ENCODE results near the gene TSPYL4.

The TSPYL4 gene

GRCh38 chr6:116221067-116221466 is 32.8 kb downstream of the TSPYL4 start:
- Histone ChIP-seq H3K27me3 (ENCODE audit: low read length) (no peaks in the 10 kb centered on the region), H3F3A (ENCODE audit: insufficient read depth) (peaks cover 14% of the 10 kb centered on the region; the same call in 1 of the 2 replicates), H3K27ac (ENCODE audit: low read depth, low read length) (no peak overlapping the region), H3K36me3 (ENCODE audit: low read length) (no peaks in the 10 kb centered on the region), H3K4me2 (ENCODE audit: low read depth, low read length, poor library complexity, severe bottlenecking) (no peak overlapping the region), H4K20me1 (ENCODE audit: low read depth, low read length) (no peaks in the 10 kb centered on the region), H3K9ac (ENCODE audit: low read length) (no peak overlapping the region), H3K9me3 (ENCODE audit: insufficient read depth, low read length) (no peaks in the 10 kb centered on the region), H2AFZ (ENCODE audit: low read depth, low read length, severe bottlenecking) (no peak overlapping the region), H3K79me2 (ENCODE audit: insufficient read depth, low read length) (no peaks in the 10 kb centered on the region), H3K9me2 (replicated peaks; ENCODE audit: insufficient read depth, low read length) (no peaks in the 10 kb centered on the region), H3K4me3 (ENCODE audit: insufficient read depth, low read length, poor library complexity, severe bottlenecking) (no peak overlapping the region)
- no peak for TF ChIP-seq EZH2phosphoT487 (conservative IDR thresholded peaks at IDR 0.05; ENCODE audit: low read length)
- no peak for TF ChIP-seq CTCF (IDR thresholded peaks at IDR 0.05; ENCODE audit: insufficient read depth, low read length, poor library complexity, severe bottlenecking)

GRCh38 chr6:116218866-116219265 is 35.0 kb downstream of the TSPYL4 start:
- Histone ChIP-seq H3K27ac (ENCODE audit: low read depth, low read length) (no peak overlapping the region), H3K27me3 (ENCODE audit: low read length) (no peaks in the 10 kb centered on the region), H3K4me2 (ENCODE audit: low read depth, low read length, poor library complexity, severe bottlenecking) (no peak overlapping the region), H3K4me3 (ENCODE audit: insufficient read depth, low read length, poor library complexity, severe bottlenecking) (no peak overlapping the region), H4K20me1 (ENCODE audit: low read depth, low read length) (no peaks in the 10 kb centered on the region), H3F3A (ENCODE audit: insufficient read depth) (peaks cover 14% of the 10 kb centered on the region; the same call in 1 of the 2 replicates), H3K36me3 (ENCODE audit: low read length) (no peaks in the 10 kb centered on the region), H3K79me2 (ENCODE audit: insufficient read depth, low read length) (no peaks in the 10 kb centered on the region), H2AFZ (ENCODE audit: low read depth, low read length, severe bottlenecking) (no peak overlapping the region), H3K9me2 (replicated peaks; ENCODE audit: insufficient read depth, low read length) (no peaks in the 10 kb centered on the region), H3K9me3 (ENCODE audit: insufficient read depth, low read length) (no peaks in the 10 kb centered on the region), H3K9ac (ENCODE audit: low read length) (no peak overlapping the region)
- TF ChIP-seq EZH2phosphoT487 (conservative IDR thresholded peaks at IDR 0.05; ENCODE audit: low read length) (no peak), CTCF (IDR thresholded peaks at IDR 0.05; ENCODE audit: insufficient read depth, low read length, poor library complexity, severe bottlenecking) (no peak)

GRCh38 chr6:116218172-116218633 is 35.7 kb downstream of the TSPYL4 start:
- Histone ChIP-seq H4K20me1 (ENCODE audit: low read depth, low read length) (no peaks in the 10 kb centered on the region), H3F3A (ENCODE audit: insufficient read depth) (peaks cover 14% of the 10 kb centered on the region; the same call in 1 of the 2 replicates), H3K9me3 (ENCODE audit: insufficient read depth, low read length) (no peaks in the 10 kb centered on the region), H2AFZ (ENCODE audit: low read depth, low read length, severe bottlenecking) (no peak overlapping the region), H3K27ac (ENCODE audit: low read depth, low read length) (no peak overlapping the region), H3K9ac (ENCODE audit: low read length) (no peak overlapping the region), H3K36me3 (ENCODE audit: low read length) (no peaks in the 10 kb centered on the region), H3K27me3 (ENCODE audit: low read length) (no peaks in the 10 kb centered on the region), H3K79me2 (ENCODE audit: insufficient read depth, low read length) (no peaks in the 10 kb centered on the region), H3K4me3 (ENCODE audit: insufficient read depth, low read length, poor library complexity, severe bottlenecking) (no peak overlapping the region), H3K4me2 (ENCODE audit: low read depth, low read length, poor library complexity, severe bottlenecking) (no peak overlapping the region), H3K9me2 (replicated peaks; ENCODE audit: insufficient read depth, low read length) (no peaks in the 10 kb centered on the region)
- peak; percentile 21 for TF ChIP-seq CTCF (IDR thresholded peaks at IDR 0.05; ENCODE audit: insufficient read depth, low read length, poor library complexity, severe bottlenecking)
- no peak for TF ChIP-seq EZH2phosphoT487 (conservative IDR thresholded peaks at IDR 0.05; ENCODE audit: low read length)
